Measurements from ENCODE around the gene CETN1.

The CETN1 gene

GRCh38 chr18:612156-612555 is 32.0 kb downstream of the CETN1 start:
- Histone ChIP-seq H3K79me1 (ENCODE audit: low read depth, low read length) (no peaks in the 10 kb centered on the region), H2BK5ac (ENCODE audit: low read length) (no peak overlapping the region), H2BK12ac (ENCODE audit: low read length) (no peak overlapping the region), H2AFZ (ENCODE audit: low read length) (no peak overlapping the region), H3K14ac (ENCODE audit: low read length) (no peak overlapping the region), H3K18ac (ENCODE audit: low read length) (no peak overlapping the region), H3K9me3 (replicated peaks in 1 of 2; ENCODE audit: control insufficient read depth in 2 of 2, insufficient read depth in 1 of 2, low read depth in 1 of 2, low read length in 2 of 2) (no peaks in the 10 kb centered on the region), H3K4me3 (ENCODE audit: low read length in 2 of 2) (no peak overlapping the region), H3K4ac (ENCODE audit: low read length) (no peak overlapping the region), H2BK120ac (ENCODE audit: low read depth, low read length) (no peak overlapping the region), H3K9ac (ENCODE audit: low read depth, low read length, poor library complexity) (no peak overlapping the region), H3K23ac (ENCODE audit: low read depth, low read length, poor library complexity) (no peak overlapping the region), H3K36me3 (replicated peaks in 1 of 2; ENCODE audit: control insufficient read depth in 2 of 2, insufficient read depth in 2 of 2, low read length in 2 of 2) (no peaks in the 10 kb centered on the region), H3K4me1 (ENCODE audit: control insufficient read depth in 2 of 2, insufficient read depth in 1 of 2, low read depth in 1 of 2, low read length in 2 of 2) (no peaks in the 10 kb centered on the region), H4K8ac (ENCODE audit: low read depth, low read length) (no peak overlapping the region), H2BK15ac (ENCODE audit: low read length) (no peak overlapping the region), H3K4me2 (ENCODE audit: insufficient read depth, low read length, poor library complexity, severe bottlenecking) (no peak overlapping the region), H4K91ac (ENCODE audit: low read depth, low read length, poor library complexity) (no peak overlapping the region), H3K27ac (replicated peaks; ENCODE audit: low read length) (no peak overlapping the region), H2AK5ac (ENCODE audit: low read depth, low read length) (no peak overlapping the region), H3K27me3 (ENCODE audit: control insufficient read depth in 3 of 3, insufficient read depth in 3 of 3, low read depth in 1 of 3, low read length in 3 of 3) (peaks cover 0 to 4% (median 0%) of the 10 kb centered on the region in 3 experiments)
- DNase-seq (ENCODE audit: low spot score), result no peak
- WGBS, 2 donors (ENCODE audit: extremely low coverage in 2 of 2, insufficient read length in 2 of 2, insufficient replicate concordance in 1 of 2), result no CpG with 5 or more reads among the region's 7 CpGs

DNA sequence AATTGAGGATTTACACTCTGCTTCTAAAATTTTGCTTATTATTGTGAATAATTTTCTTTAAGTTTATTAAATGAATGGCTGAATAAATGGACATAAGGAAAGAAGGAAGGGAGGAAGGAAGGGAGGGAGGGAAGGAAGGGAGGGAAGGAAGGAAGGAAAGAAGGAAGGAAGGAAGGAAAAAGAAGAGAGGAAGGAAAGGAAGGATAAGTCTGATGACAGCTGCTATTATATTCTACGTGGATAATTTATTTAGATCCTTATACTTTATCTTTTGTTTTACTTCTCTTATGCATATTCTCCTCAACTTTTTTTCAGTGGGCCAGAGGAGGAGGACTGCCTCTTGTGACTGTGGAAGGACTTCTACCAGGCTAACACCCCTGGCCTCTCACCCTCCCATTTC is 34.0 kb downstream of the CETN1 start:
- H2BK12ac ChIP-seq (ENCODE audit: low read length), result no peak overlapping the region
- no peak overlapping the region for H3K4me3 ChIP-seq (ENCODE audit: low read length in 2 of 2)
- no peak overlapping the region for H3K18ac ChIP-seq (ENCODE audit: low read length)
- H3K4me2 ChIP-seq (ENCODE audit: insufficient read depth, low read length, poor library complexity, severe bottlenecking), result no peak overlapping the region
- no peak overlapping the region for H3K4ac ChIP-seq (ENCODE audit: low read length)
- H4K8ac ChIP-seq (ENCODE audit: low read depth, low read length), result no peak overlapping the region
- H2BK15ac ChIP-seq (ENCODE audit: low read length), result no peak overlapping the region
- no peak overlapping the region for H3K23ac ChIP-seq (ENCODE audit: low read depth, low read length, poor library complexity)
- WGBS, 2 donors (ENCODE audit: extremely low coverage in 2 of 2, insufficient read length in 2 of 2, insufficient replicate concordance in 1 of 2), result no CpG with 5 or more reads among the region's 1 CpG
- H3K4me1 ChIP-seq (ENCODE audit: control insufficient read depth in 2 of 2, insufficient read depth in 1 of 2, low read depth in 1 of 2, low read length in 2 of 2), result no peaks in the 10 kb centered on the region
- H3K27ac ChIP-seq (replicated peaks; ENCODE audit: low read length), result no peak overlapping the region
- H3K9ac ChIP-seq (ENCODE audit: low read depth, low read length, poor library complexity), result no peak overlapping the region
- H3K9me3 ChIP-seq (replicated peaks in 1 of 2; ENCODE audit: control insufficient read depth in 2 of 2, insufficient read depth in 1 of 2, low read depth in 1 of 2, low read length in 2 of 2), result no peaks in the 10 kb centered on the region
- peaks cover 0 to 12% (median 0%) of the 10 kb centered on the region in 3 experiments for H3K27me3 ChIP-seq (ENCODE audit: control insufficient read depth in 3 of 3, insufficient read depth in 3 of 3, low read depth in 1 of 3, low read length in 3 of 3)
- no peak overlapping the region for H3K14ac ChIP-seq (ENCODE audit: low read length)
- H4K91ac ChIP-seq (ENCODE audit: low read depth, low read length, poor library complexity), result no peak overlapping the region
- no peak overlapping the region for H2BK5ac ChIP-seq (ENCODE audit: low read length)
- DNase-seq (ENCODE audit: low spot score), result no peak
- no peak overlapping the region for H2BK120ac ChIP-seq (ENCODE audit: low read depth, low read length)
- no peak overlapping the region for H2AK5ac ChIP-seq (ENCODE audit: low read depth, low read length)
- H3K36me3 ChIP-seq (replicated peaks in 1 of 2; ENCODE audit: control insufficient read depth in 2 of 2, insufficient read depth in 2 of 2, low read length in 2 of 2), result no peaks in the 10 kb centered on the region
- no peaks in the 10 kb centered on the region for H3K79me1 ChIP-seq (ENCODE audit: low read depth, low read length)
- no peak overlapping the region for H2AFZ ChIP-seq (ENCODE audit: low read length)

GRCh38 chr18:615092-615521 is 34.9 kb downstream of the CETN1 start:
- Histone ChIP-seq H2AFZ (ENCODE audit: low read length) (no peak overlapping the region), H3K27me3 (ENCODE audit: control insufficient read depth in 3 of 3, insufficient read depth in 3 of 3, low read depth in 1 of 3, low read length in 3 of 3) (peaks cover 0 to 12% (median 0%) of the 10 kb centered on the region in 3 experiments), H2BK5ac (ENCODE audit: low read length) (no peak overlapping the region), H3K79me1 (ENCODE audit: low read depth, low read length) (no peaks in the 10 kb centered on the region), H3K36me3 (replicated peaks in 1 of 2; ENCODE audit: control insufficient read depth in 2 of 2, insufficient read depth in 2 of 2, low read length in 2 of 2) (no peaks in the 10 kb centered on the region), H2AK5ac (ENCODE audit: low read depth, low read length) (no peak overlapping the region), H3K4me1 (ENCODE audit: control insufficient read depth in 2 of 2, insufficient read depth in 1 of 2, low read depth in 1 of 2, low read length in 2 of 2) (no peaks in the 10 kb centered on the region), H3K18ac (ENCODE audit: low read length) (no peak overlapping the region), H2BK12ac (ENCODE audit: low read length) (no peak overlapping the region), H3K4ac (ENCODE audit: low read length) (no peak overlapping the region), H4K91ac (ENCODE audit: low read depth, low read length, poor library complexity) (no peak overlapping the region), H3K14ac (ENCODE audit: low read length) (no peak overlapping the region), H3K4me3 (ENCODE audit: low read length in 2 of 2) (no peak overlapping the region), H2BK120ac (ENCODE audit: low read depth, low read length) (no peak overlapping the region), H3K9me3 (replicated peaks in 1 of 2; ENCODE audit: control insufficient read depth in 2 of 2, insufficient read depth in 1 of 2, low read depth in 1 of 2, low read length in 2 of 2) (no peaks in the 10 kb centered on the region), H3K9ac (ENCODE audit: low read depth, low read length, poor library complexity) (no peak overlapping the region), H4K8ac (ENCODE audit: low read depth, low read length) (no peak overlapping the region), H3K4me2 (ENCODE audit: insufficient read depth, low read length, poor library complexity, severe bottlenecking) (no peak overlapping the region), H2BK15ac (ENCODE audit: low read length) (no peak overlapping the region), H3K27ac (replicated peaks; ENCODE audit: low read length) (no peak overlapping the region), H3K23ac (ENCODE audit: low read depth, low read length, poor library complexity) (no peak overlapping the region)
- WGBS, 2 donors (ENCODE audit: extremely low coverage in 2 of 2, insufficient read length in 2 of 2, insufficient replicate concordance in 1 of 2), result no CpG with 5 or more reads among the region's 5 CpGs
- DNase-seq (ENCODE audit: low spot score), result no peak

- Histone ChIP-seq H3K27me3 (ENCODE audit: control insufficient read depth in 3 of 3, insufficient read depth in 3 of 3, low read depth in 1 of 3, low read length in 3 of 3) (peaks cover 0 to 12% (median 0%) of the 10 kb centered on the region in 3 experiments), H3K4me1 (ENCODE audit: control insufficient read depth in 2 of 2, insufficient read depth in 1 of 2, low read depth in 1 of 2, low read length in 2 of 2) (no peaks in the 10 kb centered on the region), H3K4me3 (ENCODE audit: low read length in 2 of 2) (no peak overlapping the region), H2BK5ac (ENCODE audit: low read length) (no peak overlapping the region), H4K8ac (ENCODE audit: low read depth, low read length) (no peak overlapping the region), H3K79me1 (ENCODE audit: low read depth, low read length) (no peaks in the 10 kb centered on the region), H3K9me3 (replicated peaks in 1 of 2; ENCODE audit: control insufficient read depth in 2 of 2, insufficient read depth in 1 of 2, low read depth in 1 of 2, low read length in 2 of 2) (no peaks in the 10 kb centered on the region), H2BK12ac (ENCODE audit: low read length) (no peak overlapping the region), H2BK15ac (ENCODE audit: low read length) (no peak overlapping the region), H3K14ac (ENCODE audit: low read length) (no peak overlapping the region), H2AK5ac (ENCODE audit: low read depth, low read length) (no peak overlapping the region), H3K23ac (ENCODE audit: low read depth, low read length, poor library complexity) (no peak overlapping the region), H2BK120ac (ENCODE audit: low read depth, low read length) (no peak overlapping the region), H4K91ac (ENCODE audit: low read depth, low read length, poor library complexity) (no peak overlapping the region), H3K4ac (ENCODE audit: low read length) (no peak overlapping the region), H3K36me3 (replicated peaks in 1 of 2; ENCODE audit: control insufficient read depth in 2 of 2, insufficient read depth in 2 of 2, low read length in 2 of 2) (no peaks in the 10 kb centered on the region), H3K18ac (ENCODE audit: low read length) (no peak overlapping the region), H3K27ac (replicated peaks; ENCODE audit: low read length) (no peak overlapping the region), H3K9ac (ENCODE audit: low read depth, low read length, poor library complexity) (no peak overlapping the region), H2AFZ (ENCODE audit: low read length) (no peak overlapping the region), H3K4me2 (ENCODE audit: insufficient read depth, low read length, poor library complexity, severe bottlenecking) (no peak overlapping the region)
- whole genome bisulfite sequencing, 2 donors (ENCODE audit: extremely low coverage in 2 of 2, insufficient read length in 2 of 2, insufficient replicate concordance in 1 of 2), result no CpG with 5 or more reads among the region's 4 CpGs
- DNase-seq (ENCODE audit: low spot score), result no peak
These were observed 35.6 kb downstream of the CETN1 start for GRCh38 chr18:615773-616172.
